ENCODE data around the gene FHL5. TPM values are rescaled to one million over a fixed set of nuclear protein-coding genes. Genes with fewer than 3 reads are reported as not detected.
A peak's percentile ranks its signal among the peaks of the same experiment; 100 is the strongest.

The FHL5 gene, protein sequence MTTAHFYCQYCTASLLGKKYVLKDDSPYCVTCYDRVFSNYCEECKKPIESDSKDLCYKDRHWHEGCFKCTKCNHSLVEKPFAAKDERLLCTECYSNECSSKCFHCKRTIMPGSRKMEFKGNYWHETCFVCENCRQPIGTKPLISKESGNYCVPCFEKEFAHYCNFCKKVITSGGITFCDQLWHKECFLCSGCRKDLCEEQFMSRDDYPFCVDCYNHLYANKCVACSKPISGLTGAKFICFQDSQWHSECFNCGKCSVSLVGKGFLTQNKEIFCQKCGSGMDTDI
- under 1 TPM; 0.45 to 0.93 (median 0.54) TPM for total RNA-seq
- 0.59 TPM for polyA plus RNA-seq
- long read RNA-seq, donor 1: 0 reads
- long read RNA-seq, donor 2: 0 reads
- long read RNA-seq, donor 3: 0 reads
- long read RNA-seq, donor 4, partial matches to known transcripts: 1 of 1 reads
- long read RNA-seq, donor 4, other reads (novel, unspliced or antisense): 0 of 1 reads

DNA sequence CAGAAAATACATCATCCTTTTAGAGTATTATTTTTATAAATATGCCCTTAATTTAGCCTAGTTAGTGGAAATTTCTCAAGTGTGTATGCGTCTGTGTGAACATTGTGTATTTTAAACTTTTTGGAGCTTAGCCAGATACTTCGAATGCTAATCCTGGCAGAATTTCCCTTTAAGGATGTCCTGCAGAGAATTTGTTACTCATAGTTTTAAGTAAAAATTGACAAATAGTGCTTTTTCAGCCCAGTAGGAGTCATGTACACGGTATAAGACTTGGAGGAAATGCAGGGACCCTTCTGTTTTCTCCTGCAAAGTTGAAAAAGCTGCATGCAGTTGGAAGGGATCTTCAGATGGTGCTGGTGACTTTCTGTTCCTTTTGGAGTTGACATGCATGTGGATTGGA lies at the start of gene FHL5:
Gene FHL5, plus strand, starts transcription at position 243 of the 400 bp plus-strand sequence. CDS start 40,486 bp downstream, outside the sequence.
- Histone ChIP-seq H3K4me3 (ENCODE audit: low read length) (no peak within 1 kb of the TSS), H3K9me3 (ENCODE audit: control insufficient read depth, low read length) (no peaks in the 10 kb centered on the region), H3K4me1 (ENCODE audit: control insufficient read depth, insufficient read depth, low read length) (no peaks in the 10 kb centered on the region), H3K27me3 (ENCODE audit: control insufficient read depth, insufficient read depth) (no peaks in the 10 kb centered on the region), H3K27ac (ENCODE audit: low read length) (no peak within 1 kb of the TSS)
- ATAC-seq (no peak), DNase-seq (no peak)
- WGBS: 22% methylated on average over 3 of the region's 3 CpGs
- intact Hi-C loops (cut with DNase I): no loop called here

GRCh38 chr6:96520171-96521115 lies 42.5 kb upstream of the FHL5 start:
- intact Hi-C loops (cut with DNase I): no loop called here
- no peaks in the 10 kb centered on the region for H3K9me3 ChIP-seq (ENCODE audit: control insufficient read depth, low read length)

GRCh38 chr6:96521306-96521643 lies 41.7 kb upstream of the FHL5 start:
- no peak for DNase-seq
- intact Hi-C loops (cut with DNase I): no loop called here
- Histone ChIP-seq H3K27me3 (ENCODE audit: control insufficient read depth, insufficient read depth) (no peaks in the 10 kb centered on the region), H3K4me3 (ENCODE audit: low read length) (peak overlapping the region; percentile 94), H3K4me1 (ENCODE audit: control insufficient read depth, insufficient read depth, low read length) (peaks cover 4% of the 10 kb centered on the region), H3K9me3 (ENCODE audit: control insufficient read depth, low read length) (no peaks in the 10 kb centered on the region), H3K27ac (ENCODE audit: low read length) (peak overlapping the region; percentile 90)
- under 1% methylated on average over 8 of the region's 8 CpGs for WGBS
- peak; percentile 34 to 52 for ATAC-seq

More at GRCh38 chr6:96520171-96521115, 42.5 kb upstream of the FHL5 start:
- ATAC-seq (no peak), DNase-seq (no peak)
- Histone ChIP-seq H3K4me3 (ENCODE audit: low read length) (peak overlapping the region; percentile 94), H3K4me1 (ENCODE audit: control insufficient read depth, insufficient read depth, low read length) (peaks cover 4% of the 10 kb centered on the region), H3K27ac (ENCODE audit: low read length) (no peak overlapping the region), H3K27me3 (ENCODE audit: control insufficient read depth, insufficient read depth) (no peaks in the 10 kb centered on the region)
- WGBS: 56% methylated on average over 6 of the region's 6 CpGs

GRCh38 chr6:96521644-96522464 lies 41.1 kb upstream of the FHL5 start, which contains the start of gene UFL1:
Gene UFL1 (plus strand): TSS chr6:96521806. CDS start chr6:96521874, 68 bp downstream.
- Histone ChIP-seq H3K27me3 (ENCODE audit: control insufficient read depth, insufficient read depth) (no peaks in the 10 kb centered on the region), H3K4me3 (ENCODE audit: low read length) (peak within 1 kb of the TSS; percentile 94), H3K9me3 (ENCODE audit: control insufficient read depth, low read length) (no peaks in the 10 kb centered on the region), H3K27ac (ENCODE audit: low read length) (peak within 1 kb of the TSS; percentile 99), H3K4me1 (ENCODE audit: control insufficient read depth, insufficient read depth, low read length) (peaks cover 4% of the 10 kb centered on the region)
- intact Hi-C loops (cut with DNase I): no loop called here
- DNase-seq (peak; percentile 95 to 99 (median 98)), ATAC-seq (peak; percentile 100)
- under 1% methylated on average over 63 of the region's 63 CpGs for WGBS

DNA sequence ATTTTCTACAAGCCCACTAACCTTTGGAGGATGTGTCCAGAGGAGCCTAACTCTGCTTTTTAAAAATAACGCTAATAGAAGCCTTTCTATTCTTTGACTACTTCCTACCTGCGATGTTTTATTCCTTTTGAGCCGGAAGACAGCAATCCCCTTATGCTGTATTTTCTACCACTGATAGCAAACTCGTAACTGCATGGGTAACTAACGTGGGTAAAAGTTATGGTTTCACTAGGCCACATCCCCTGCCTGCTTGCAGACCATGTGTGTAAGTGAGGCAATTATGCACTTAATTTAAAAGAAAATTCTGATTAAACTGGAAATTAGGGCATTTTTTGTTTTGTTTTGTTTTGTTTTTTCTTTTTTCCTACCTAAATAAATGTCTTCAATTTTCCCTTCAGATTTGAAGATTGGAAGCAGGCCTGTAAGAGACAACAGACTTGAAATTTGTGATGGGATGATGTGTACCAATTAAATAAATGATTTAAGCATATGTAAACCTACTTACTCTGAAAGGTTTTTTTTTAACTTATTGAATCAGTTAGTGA lies 40.4 kb upstream of the FHL5 start:
- intact Hi-C loops (cut with DNase I): no loop called here
- ATAC-seq: peak; percentile 1 to 3

DNA sequence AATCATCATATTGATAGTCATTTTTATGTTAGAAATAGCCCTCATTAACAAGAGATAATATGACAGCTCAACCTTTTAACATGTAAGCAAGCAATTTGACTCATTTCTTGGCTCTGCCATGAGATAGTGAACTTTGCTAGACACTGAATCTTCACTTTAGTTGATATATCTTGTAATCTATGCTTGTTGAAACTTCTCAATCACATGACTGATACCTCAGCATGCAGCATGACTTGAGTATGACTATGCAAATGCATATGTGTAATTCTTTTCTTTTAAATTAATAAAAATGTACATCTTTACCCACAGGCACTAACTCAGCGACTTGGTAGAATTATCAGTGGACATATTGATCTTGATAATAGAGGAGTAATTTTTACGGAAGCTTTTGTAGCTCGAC lies 34.7 kb upstream of the FHL5 start:
- no peak overlapping the region for H3K27ac ChIP-seq (ENCODE audit: low read length)
- WGBS: 97% methylated on average over 3 of the region's 3 CpGs
- no peaks in the 10 kb centered on the region for H3K9me3 ChIP-seq (ENCODE audit: control insufficient read depth, low read length)
- no peaks in the 10 kb centered on the region for H3K27me3 ChIP-seq (ENCODE audit: control insufficient read depth, insufficient read depth)
- no peak overlapping the region for H3K4me3 ChIP-seq (ENCODE audit: low read length)
- no peaks in the 10 kb centered on the region for H3K4me1 ChIP-seq (ENCODE audit: control insufficient read depth, insufficient read depth, low read length)
- ATAC-seq (no peak), DNase-seq (no peak)
- intact Hi-C loops (cut with DNase I): loop anchor here in 1 of 4 donors (2.0 kb wide), 1 partner anchor 19 kb away; no protein-coding TSS in a partner anchor

More for the DNA sequence above, 40.4 kb upstream of the FHL5 start:
- Histone ChIP-seq H3K9me3 (ENCODE audit: control insufficient read depth, low read length) (no peaks in the 10 kb centered on the region), H3K4me1 (ENCODE audit: control insufficient read depth, insufficient read depth, low read length) (peaks cover 4% of the 10 kb centered on the region), H3K27ac (ENCODE audit: low read length) (peak overlapping the region; percentile 99), H3K27me3 (ENCODE audit: control insufficient read depth, insufficient read depth) (no peaks in the 10 kb centered on the region), H3K4me3 (ENCODE audit: low read length) (peak overlapping the region; percentile 94)
- 1% methylated on average over 5 of the region's 5 CpGs for WGBS
- no peak for DNase-seq

GRCh38 chr6:96532399-96532798 lies 30.5 kb upstream of the FHL5 start:
- WGBS: 71% methylated on average over 1 of the region's 1 CpG
- H3K9me3 ChIP-seq (ENCODE audit: control insufficient read depth, low read length): no peaks in the 10 kb centered on the region
- intact Hi-C loops (cut with DNase I): no loop called here

GRCh38 chr6:96537726-96538125 lies 25.2 kb upstream of the FHL5 start:
- Histone ChIP-seq H3K27me3 (ENCODE audit: control insufficient read depth, insufficient read depth) (no peaks in the 10 kb centered on the region), H3K9me3 (ENCODE audit: control insufficient read depth, low read length) (no peaks in the 10 kb centered on the region), H3K4me1 (ENCODE audit: control insufficient read depth, insufficient read depth, low read length) (no peaks in the 10 kb centered on the region), H3K4me3 (ENCODE audit: low read length) (no peak overlapping the region), H3K27ac (ENCODE audit: low read length) (no peak overlapping the region)
- DNase-seq (no peak), ATAC-seq (no peak)
- intact Hi-C loops (cut with DNase I): no loop called here
- 67% methylated on average over 5 of the region's 5 CpGs for WGBS

More at GRCh38 chr6:96532399-96532798, 30.5 kb upstream of the FHL5 start:
- DNase-seq (no peak), ATAC-seq (no peak)
- H3K27me3 ChIP-seq (ENCODE audit: control insufficient read depth, insufficient read depth): no peaks in the 10 kb centered on the region
- H3K4me1 ChIP-seq (ENCODE audit: control insufficient read depth, insufficient read depth, low read length): no peaks in the 10 kb centered on the region
- no peak overlapping the region for H3K27ac ChIP-seq (ENCODE audit: low read length)
- no peak overlapping the region for H3K4me3 ChIP-seq (ENCODE audit: low read length)

DNA sequence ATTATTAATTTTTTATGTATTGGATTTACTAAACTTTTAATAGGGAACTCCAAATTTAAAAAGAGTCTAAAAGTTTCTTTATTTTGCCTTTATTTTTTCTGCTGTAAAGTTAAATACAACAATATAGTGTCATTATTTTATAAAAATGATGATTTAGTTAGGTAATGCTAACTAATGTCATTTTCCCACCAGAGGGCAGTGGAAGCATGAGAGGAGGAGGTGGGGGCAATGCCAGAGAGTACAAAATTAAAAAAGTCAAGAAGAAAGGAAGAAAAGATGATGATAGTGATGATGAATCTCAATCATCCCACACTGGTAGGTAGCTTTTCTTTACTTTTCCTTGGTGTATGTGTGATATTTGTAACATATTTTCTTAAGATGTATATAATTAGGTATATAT lies 20.2 kb upstream of the FHL5 start:
- Histone ChIP-seq H3K9me3 (ENCODE audit: control insufficient read depth, low read length) (no peaks in the 10 kb centered on the region), H3K27ac (ENCODE audit: low read length) (no peak overlapping the region), H3K4me1 (ENCODE audit: control insufficient read depth, insufficient read depth, low read length) (no peaks in the 10 kb centered on the region), H3K4me3 (ENCODE audit: low read length) (no peak overlapping the region), H3K27me3 (ENCODE audit: control insufficient read depth, insufficient read depth) (no peaks in the 10 kb centered on the region)
- ATAC-seq (no peak), DNase-seq (no peak)
- intact Hi-C loops (cut with DNase I): no loop called here

DNA sequence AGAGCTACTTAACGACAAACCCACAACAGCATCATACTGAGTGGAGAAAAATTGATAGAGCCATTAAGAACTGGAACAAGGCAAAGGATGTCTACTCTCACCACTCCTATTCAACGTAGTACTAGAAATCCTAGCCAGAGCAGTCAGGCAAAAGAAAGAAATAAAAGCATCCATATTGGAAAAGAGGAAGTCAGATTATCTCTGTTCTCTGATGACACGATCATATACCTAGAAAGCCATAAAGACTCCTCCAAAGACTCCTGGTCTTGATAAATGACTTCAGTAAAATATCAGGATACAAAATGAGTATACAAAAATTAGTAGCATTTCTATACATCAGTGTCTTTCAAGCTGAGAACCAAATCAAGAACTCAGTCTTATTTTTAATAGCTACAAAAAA lies 17.0 kb upstream of the FHL5 start:
- H3K27me3 ChIP-seq (ENCODE audit: control insufficient read depth, insufficient read depth): no peaks in the 10 kb centered on the region
- H3K27ac ChIP-seq (ENCODE audit: low read length): no peak overlapping the region
- H3K4me1 ChIP-seq (ENCODE audit: control insufficient read depth, insufficient read depth, low read length): no peaks in the 10 kb centered on the region
- intact Hi-C loops (cut with DNase I): loop anchor here in 1 of 4 donors (2.0 kb wide), 1 partner anchor 17 kb away; no protein-coding TSS in a partner anchor
- DNase-seq: no peak
- no peaks in the 10 kb centered on the region for H3K9me3 ChIP-seq (ENCODE audit: control insufficient read depth, low read length)
- 95% methylated on average over 3 of the region's 3 CpGs for WGBS
- no peak overlapping the region for H3K4me3 ChIP-seq (ENCODE audit: low read length)
- ATAC-seq: no peak
